PFSK-1 (cell line): ENCODE measurements around the gene FAM78B.

Source experiments
- REST ChIP-seq, 2 experiments: IDR thresholded peaks; 2 replicates each; pipeline versions ENCODE4 v1.6.1 to v1.8.0; 2011 to 2012; ENCODE audit warnings: low read depth in 2 of 2, low read length in 2 of 2, control low read depth in 1 of 2, inconsistent platforms in 1 of 2, mild to moderate bottlenecking in 1 of 2, moderate library complexity in 1 of 2; ENCODE audit not compliant: insufficient read depth in 1 of 2
- TAF1 ChIP-seq: IDR thresholded peaks from 2 replicates; pipeline ENCODE4 v1.6.1; 2012; ENCODE audit warnings: low read length, control low read depth, borderline replicate concordance; ENCODE audit not compliant: insufficient read depth

DNA sequence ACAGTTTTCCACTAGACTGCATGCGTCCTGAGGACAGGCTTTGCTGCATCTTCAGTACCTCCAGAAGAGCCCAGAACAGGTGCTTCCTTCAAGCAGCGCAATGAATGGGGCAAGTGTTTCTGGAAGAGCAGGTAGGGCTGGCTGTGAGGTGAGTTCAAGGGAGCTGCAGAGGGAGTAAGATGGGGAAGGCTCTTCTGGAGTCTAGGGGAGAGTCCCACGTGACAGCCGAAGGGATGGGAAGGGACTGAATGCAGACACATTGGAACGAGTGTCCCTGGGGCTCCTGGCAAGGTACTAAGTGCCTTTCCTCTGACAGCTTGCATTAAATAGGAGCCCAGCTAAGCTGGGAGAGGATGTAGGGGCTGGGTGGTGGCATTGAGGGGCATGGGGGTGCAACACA is 84.2 kb downstream of the FAM78B start:
- no peak for TF ChIP-seq REST (IDR thresholded peaks at IDR 0.05; ENCODE audit: insufficient read depth in 1 of 2, low read depth in 2 of 2, low read length in 2 of 2)
- TF ChIP-seq TAF1, result no peak
